ENCODE results near the gene TSGA10IP.

DNA sequence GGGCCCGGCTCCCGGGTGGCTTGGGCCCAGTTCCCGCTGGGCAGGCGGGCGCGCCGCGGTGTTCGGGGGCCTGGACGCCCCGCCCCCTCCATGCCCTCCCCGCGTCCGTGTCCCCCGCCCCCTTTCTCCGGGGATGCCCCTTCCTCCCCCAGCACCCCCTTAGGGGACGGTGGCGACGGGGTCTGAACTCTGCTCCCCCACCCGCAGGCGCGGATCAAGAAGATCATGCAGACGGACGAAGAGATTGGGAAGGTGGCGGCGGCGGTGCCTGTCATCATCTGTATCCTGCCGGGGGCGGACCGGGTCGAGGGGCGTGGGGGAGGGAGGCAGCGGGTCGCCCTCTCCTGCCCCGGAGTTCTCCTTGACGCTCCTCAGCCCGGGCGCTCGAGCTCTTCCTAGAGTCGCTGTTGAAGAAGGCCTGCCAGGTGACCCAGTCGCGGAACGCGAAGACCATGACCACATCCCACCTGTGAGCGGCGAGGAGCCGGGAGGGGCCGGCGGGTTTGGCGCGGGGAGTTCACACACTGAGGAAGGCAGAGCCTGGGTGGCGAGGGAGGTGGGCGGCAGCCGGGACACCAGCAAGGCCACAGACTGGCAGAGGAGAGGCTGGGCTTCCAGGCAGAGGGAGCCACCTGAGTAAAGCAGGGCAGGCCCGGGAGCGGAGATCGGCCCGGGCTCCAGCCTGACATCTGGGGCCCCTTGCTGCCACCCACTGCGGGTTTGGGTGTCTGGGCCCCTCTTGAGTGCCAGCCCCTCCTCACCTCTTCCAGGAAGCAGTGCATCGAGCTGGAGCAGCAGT, 25.5 kb upstream of the TSGA10IP start:
- TF ChIP-seq USF1 (CRISPR knock-in tag; IDR thresholded peaks at IDR 0.05), result no peak
- TF ChIP-seq, protein P1, sequence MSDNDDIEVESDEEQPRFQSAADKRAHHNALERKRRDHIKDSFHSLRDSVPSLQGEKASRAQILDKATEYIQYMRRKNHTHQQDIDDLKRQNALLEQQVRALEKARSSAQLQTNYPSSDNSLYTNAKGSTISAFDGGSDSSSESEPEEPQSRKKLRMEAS (CRISPR knock-in tag; IDR thresholded peaks at IDR 0.05), result no peak
- no peak for TF ChIP-seq CTCF (IDR thresholded peaks at IDR 0.05)
- TF ChIP-seq ZNF263 (CRISPR knock-in tag; IDR thresholded peaks at IDR 0.05; ENCODE audit: low read depth), result no peak
- TF ChIP-seq ZNF317 (CRISPR knock-in tag; IDR thresholded peaks at IDR 0.05; ENCODE audit: borderline replicate concordance, low read depth), result no peak
- no peak for TF ChIP-seq TEAD4 (CRISPR knock-in tag; IDR thresholded peaks at IDR 0.05)
- TF ChIP-seq, protein P2, sequence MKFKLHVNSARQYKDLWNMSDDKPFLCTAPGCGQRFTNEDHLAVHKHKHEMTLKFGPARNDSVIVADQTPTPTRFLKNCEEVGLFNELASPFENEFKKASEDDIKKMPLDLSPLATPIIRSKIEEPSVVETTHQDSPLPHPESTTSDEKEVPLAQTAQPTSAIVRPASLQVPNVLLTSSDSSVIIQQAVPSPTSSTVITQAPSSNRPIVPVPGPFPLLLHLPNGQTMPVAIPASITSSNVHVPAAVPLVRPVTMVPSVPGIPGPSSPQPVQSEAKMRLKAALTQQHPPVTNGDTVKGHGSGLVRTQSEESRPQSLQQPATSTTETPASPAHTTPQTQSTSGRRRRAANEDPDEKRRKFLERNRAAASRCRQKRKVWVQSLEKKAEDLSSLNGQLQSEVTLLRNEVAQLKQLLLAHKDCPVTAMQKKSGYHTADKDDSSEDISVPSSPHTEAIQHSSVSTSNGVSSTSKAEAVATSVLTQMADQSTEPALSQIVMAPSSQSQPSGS (CRISPR knock-in tag; IDR thresholded peaks at IDR 0.05; ENCODE audit: borderline replicate concordance, low read depth), result no peak
- no peak for TF ChIP-seq ELF4 (CRISPR knock-in tag; IDR thresholded peaks at IDR 0.05; ENCODE audit: low read depth)
